IMR-90 (cell line): ENCODE measurements around the gene MRPL20. TPM values are rescaled to one million over a fixed set of nuclear protein-coding genes. Genes with fewer than 3 reads are reported as not detected.
A peak's percentile ranks its signal among the peaks of the same experiment; 100 is the strongest.

Experiments
- ATAC-seq: fragments of 200-7000 bp; cut with Tn5 transposase; 2 replicates; pipeline ENCODE4 v1.9.1; 2020; ENCODE audit warnings: low read depth, mild to moderate bottlenecking, moderate library complexity
- BruUV-seq: library from RNA; stranded (reverse); fragments of 400-500 nt; replicated peaks from 2 replicates; lab custom pipeline; 2021; lab: Mats Ljungman, UMichigan
- CTCF ChIA-PET: fragments of 300-600 bp; formaldehyde crosslinking; extraction: SDS; loops from one replicate; lab custom pipeline; 2021; ENCODE audit warnings: antibody characterized with exemption; lab: Yijun Ruan, JAX
- POLR2A ChIA-PET: fragments of 300-600 bp; sonication (Branson Sonifier 250); formaldehyde crosslinking; loops from one replicate; lab custom pipeline; 2022; ENCODE audit warnings: antibody characterized with exemption; ENCODE audit not compliant: unreplicated experiment; lab: Charles Lee
- DNase-seq: peaks from one replicate; pipeline ENCODE4 v3.0.0; 2013
- H2AFZ ChIP-seq: replicated peaks from 2 replicates; pipeline ENCODE3; 2013; ENCODE audit warnings: low read length, mild to moderate bottlenecking; ENCODE audit not compliant: poor library complexity
- H2AK5ac ChIP-seq: 2 replicates; pipeline ENCODE4 v1.6.1; 2013; ENCODE audit warnings: low read depth, low read length, inconsistent platforms
- H2AK9ac ChIP-seq: replicated peaks from 2 replicates; pipeline ENCODE3; 2013; ENCODE audit warnings: mild to moderate bottlenecking, low read depth, low read length, moderate library complexity; ENCODE audit not compliant: poor library complexity
- H2BK120ac ChIP-seq: 2 replicates; pipeline ENCODE4 v1.6.1; 2013; ENCODE audit warnings: low read depth, low read length, inconsistent platforms
- H2BK15ac ChIP-seq: 3 replicates; pipeline ENCODE4 v1.6.1; 2013; ENCODE audit warnings: low read depth, low read length, inconsistent platforms
- H2BK20ac ChIP-seq: 2 replicates; pipeline ENCODE4 v1.6.1; 2013; ENCODE audit warnings: low read depth, mild to moderate bottlenecking, inconsistent platforms, low read length, moderate library complexity
- H2BK5ac ChIP-seq: 2 replicates; pipeline ENCODE4 v1.6.1; 2013; ENCODE audit warnings: mild to moderate bottlenecking, low read depth, low read length, inconsistent platforms; ENCODE audit not compliant: poor library complexity, severe bottlenecking
- H3K14ac ChIP-seq: replicated peaks from 2 replicates; pipeline ENCODE4 v1.6.1; 2013; ENCODE audit warnings: low read depth, low read length, inconsistent platforms
- H3K18ac ChIP-seq: 2 replicates; pipeline ENCODE4 v1.6.1; 2013; ENCODE audit warnings: low read depth, low read length, control low read depth
- H3K23ac ChIP-seq: 2 replicates; pipeline ENCODE4 v1.6.1; 2013; ENCODE audit warnings: low read depth, low read length, inconsistent platforms
- H3K27ac ChIP-seq: 2 replicates; pipeline ENCODE4 v1.5.1; 2013; ENCODE audit warnings: mild to moderate bottlenecking, control low read depth, low read length; ENCODE audit not compliant: insufficient read depth
- H3K27me3 ChIP-seq: 2 replicates; pipeline ENCODE4 v1.6.1; 2013; ENCODE audit warnings: low read length; ENCODE audit not compliant: control insufficient read depth, insufficient read depth
- H3K36me3 ChIP-seq: 2 replicates; pipeline ENCODE4 v1.6.1; 2013; ENCODE audit warnings: low read length, mixed read lengths; ENCODE audit not compliant: control insufficient read depth, insufficient read depth
- H3K4ac ChIP-seq: 2 replicates; pipeline ENCODE4 v1.6.1; 2013; ENCODE audit warnings: low read depth, low read length, inconsistent platforms
- H3K4me1 ChIP-seq: 2 replicates; pipeline ENCODE4 v1.6.1; 2013; ENCODE audit warnings: low read length, mixed read lengths; ENCODE audit not compliant: control insufficient read depth, insufficient read depth
- H3K4me2 ChIP-seq: 2 replicates; pipeline ENCODE4 v1.6.1; 2013; ENCODE audit warnings: low read depth, mild to moderate bottlenecking, control low read depth, low read length, moderate library complexity
- H3K4me3 ChIP-seq: 2 replicates; pipeline ENCODE4 v1.5.1; 2013; ENCODE audit warnings: low read depth, mild to moderate bottlenecking, control low read depth, low read length, moderate library complexity; ENCODE audit not compliant: insufficient read depth
- H3K56ac ChIP-seq: 2 replicates; pipeline ENCODE4 v1.6.1; 2013; ENCODE audit warnings: low read length, inconsistent platforms; ENCODE audit not compliant: insufficient read depth; ENCODE audit errors: extremely low read depth
- H3K79me1 ChIP-seq, 2 experiments: 2 replicates each; pipeline ENCODE4 v1.6.1; 2013; ENCODE audit warnings: low read length in 2 of 2, inconsistent platforms in 1 of 2, low read depth in 1 of 2
- H3K9ac ChIP-seq: 2 replicates; pipeline ENCODE4 v1.6.1; 2013; ENCODE audit warnings: low read depth, low read length, control low read depth
- H3K9me1 ChIP-seq: 2 replicates; pipeline ENCODE4 v1.6.1; 2013; ENCODE audit warnings: low read length, inconsistent platforms; ENCODE audit not compliant: insufficient read depth
- H3K9me3 ChIP-seq: 2 replicates; pipeline ENCODE4 v1.6.1; 2013; ENCODE audit warnings: low read length; ENCODE audit not compliant: control insufficient read depth, insufficient read depth
- H4K20me1 ChIP-seq: 2 replicates; pipeline ENCODE4 v1.6.1; 2013; ENCODE audit warnings: low read length, inconsistent platforms; ENCODE audit not compliant: insufficient read depth
- H4K5ac ChIP-seq: 2 replicates; pipeline ENCODE4 v1.6.1; 2013; ENCODE audit warnings: mild to moderate bottlenecking, low read depth, low read length, control low read depth
- H4K8ac ChIP-seq, 2 experiments: 2 replicates each; pipeline ENCODE4 v1.6.1; 2013; ENCODE audit warnings: low read depth in 2 of 2, low read length in 2 of 2, control low read depth in 1 of 2, inconsistent platforms in 1 of 2
- H4K91ac ChIP-seq: 2 replicates; pipeline ENCODE4 v1.6.1; 2013; ENCODE audit warnings: low read depth, low read length, inconsistent platforms; ENCODE audit not compliant: insufficient read depth
- BHLHE40 ChIP-seq: fragments of 150-350 bp; IDR thresholded peaks from 2 replicates; pipeline ENCODE4 v1.6.1; 2016; ENCODE audit warnings: mild to moderate bottlenecking, low read depth, low read length
- CEBPB ChIP-seq: IDR thresholded peaks from 2 replicates; pipeline ENCODE4 v1.6.1; 2012; ENCODE audit warnings: low read depth, low read length, improper control_type of control experiment
- CHD1 ChIP-seq: IDR thresholded peaks from 2 replicates; pipeline ENCODE4 v1.6.1; 2012; ENCODE audit warnings: low read depth, low read length, improper control_type of control experiment
- ELK1 ChIP-seq: fragments of 150-350 bp; IDR thresholded peaks from 2 replicates; pipeline ENCODE4 v1.6.1; 2016; ENCODE audit warnings: low read depth, mild to moderate bottlenecking, low read length, moderate library complexity, borderline replicate concordance
- FOS ChIP-seq: fragments of 150-350 bp; IDR thresholded peaks from 2 replicates; pipeline ENCODE4 v1.6.1; 2016; ENCODE audit warnings: low read depth, low read length
- MAFK ChIP-seq: IDR thresholded peaks from 2 replicates; pipeline ENCODE4 v1.6.1; 2012; ENCODE audit warnings: low read depth, low read length, improper control_type of control experiment
- MAZ ChIP-seq: IDR thresholded peaks from 2 replicates; pipeline ENCODE4 v1.6.1; 2012; ENCODE audit warnings: low read depth, mild to moderate bottlenecking, low read length, improper control_type of control experiment, moderate library complexity, borderline replicate concordance
- MXI1 ChIP-seq: IDR thresholded peaks from 2 replicates; pipeline ENCODE4 v1.6.1; 2012; ENCODE audit warnings: low read depth, mild to moderate bottlenecking, low read length, moderate library complexity, borderline replicate concordance
- NFE2L2 ChIP-seq: fragments of 150-350 bp; IDR thresholded peaks from 2 replicates; pipeline ENCODE4 v1.6.1; 2016; ENCODE audit warnings: low read depth, mild to moderate bottlenecking, low read length
- POLR2A ChIP-seq: IDR thresholded peaks from 2 replicates; pipeline ENCODE4 v1.6.1; 2012; ENCODE audit warnings: mild to moderate bottlenecking, low read depth, low read length
- RAD21 ChIP-seq: IDR thresholded peaks from 2 replicates; pipeline ENCODE4 v1.6.1; 2012; ENCODE audit warnings: low read length, improper control_type of control experiment
- RCOR1 ChIP-seq: IDR thresholded peaks from 2 replicates; pipeline ENCODE4 v1.6.1; 2012; ENCODE audit warnings: mild to moderate bottlenecking, low read length, improper control_type of control experiment; ENCODE audit not compliant: insufficient replicate concordance
- RFX5 ChIP-seq: IDR thresholded peaks from 2 replicates; pipeline ENCODE4 v1.8.0; 2012; ENCODE audit warnings: low read depth, mild to moderate bottlenecking, low read length, moderate library complexity
- whole genome bisulfite sequencing, 2 experiments: methylation state at CpG; one replicate each; pipeline versions ENCODE4 v1.1.5 to v1.1.7; 2013; ENCODE audit warnings: missing lambda C conversion rate in 2 of 2; ENCODE audit not compliant: insufficient read length in 1 of 2; ENCODE audit errors: extremely low coverage in 2 of 2; 5-methylcytosine and 5-hydroxymethylcytosine counted together
- dilution Hi-C: fragments of 300-500 bp; cut with HindIII; formaldehyde crosslinking; loops from one replicate; pipeline ENCODE4 v1.14.3; 2018; ENCODE audit warnings: low sequenced_read_pairs; ENCODE audit not compliant: unreplicated experiment
- in situ Hi-C: fragments of 300-500 bp; cut with MboI; formaldehyde crosslinking; loops from 3 replicates; pipeline ENCODE4 v1.14.3; 2019; ENCODE audit warnings: low sequenced_read_pairs, inconsistent platforms, mixed read lengths
- intact Hi-C: fragments of 100-400 bp; cut with micrococcal nuclease; formaldehyde crosslinking; loops from 2 replicates; pipeline ENCODE4 v1.10.0; 2022
- polyA plus RNA-seq, 3 experiments: library from polyadenylated mRNA; depleted of rRNA; stranded (reverse); fragments of >200 nt; gene quantifications; 2 replicates each; pipeline ENCODE4 v1.2.3, GENCODE V29; 2012; ENCODE audit warnings: low replicate concordance in 1 of 3
- total RNA-seq: library from RNA; depleted of rRNA; stranded (reverse); fragments of >200 nt; gene quantifications from 2 replicates; pipeline ENCODE4 v1.2.3, GENCODE V29; 2012
- TF ChIP-seq, protein P1 (sequence below): conservative IDR thresholded peaks from 2 replicates; pipeline ENCODE4 v1.5.1; 2012; ENCODE audit warnings: mild to moderate bottlenecking, low read depth, low read length, improper control_type of control experiment

MRPL20 gene
- total and polyA plus RNA-seq, 2 of the 4 experiments (the other 2 are of a cell fraction): 141 to 157 TPM

GRCh38 chr1:1441002-1441888 lies 34.2 kb upstream of the MRPL20 start:
- H3K18ac ChIP-seq: no peak overlapping the region
- dilution Hi-C loops: no loop called here
- H2AK5ac ChIP-seq: peak overlapping the region; percentile 15; the same call in 1 of the 2 replicates
- H2AFZ ChIP-seq: peak overlapping the region; percentile 81
- BruUV-seq: no TSS peak
- no peak for DNase-seq
- 0 out of 4 replicates have a peak, but pooled peaks cover 0 to 2% of the 10 kb centered on the region in 2 experiments for H3K79me1 ChIP-seq
- no peaks in the 10 kb centered on the region for H3K9me3 ChIP-seq
- WGBS, 2 experiments: 40% methylated on average over 12 of the region's 29 CpGs; no CpG with 5 or more reads in 1 of the 2 experiments
- no peaks in the 10 kb centered on the region for H4K20me1 ChIP-seq
- H3K9ac ChIP-seq: no peak overlapping the region
- H3K9me1 ChIP-seq: 0 out of 2 replicates have a peak, but pooled peaks cover 2% of the 10 kb centered on the region
- no peaks in the 10 kb centered on the region for H3K4me1 ChIP-seq
- no peak overlapping the region for H2BK20ac ChIP-seq
- intact Hi-C loops: loop anchor here (5.0 kb wide), 1 partner anchor 34 kb away; the partner anchor contains the start of gene MRPL20
- no peak overlapping the region for H2BK120ac ChIP-seq
- no peak overlapping the region for H3K27ac ChIP-seq
- peaks cover 2% of the 10 kb centered on the region; the same call in 1 of the 2 replicates for H3K27me3 ChIP-seq
- H3K4ac ChIP-seq: no peak overlapping the region
- CTCF ChIA-PET: interaction anchor here (1.1 to 2.1 kb wide), 4 partner anchors 9 to 41 kb away, joined by 3 to 6 read pairs (median 5); partner anchors contain the start of gene ATAD3C
- no peak overlapping the region for H3K14ac ChIP-seq
- H2BK5ac ChIP-seq: no peak overlapping the region
- H4K91ac ChIP-seq: no peak overlapping the region
- H4K5ac ChIP-seq: no peak overlapping the region
- peak overlapping the region; percentile 21 for H2AK9ac ChIP-seq
- no peak overlapping the region for H3K4me2 ChIP-seq
- H4K8ac ChIP-seq: 0 out of 4 replicates have a peak overlapping the region, but pooled peaks of 1 of the 2 experiments have one; percentile 9
- POLR2A ChIA-PET: no interaction called here
- no peak overlapping the region for H3K56ac ChIP-seq
- no peak overlapping the region for H3K4me3 ChIP-seq
- H3K23ac ChIP-seq: no peak overlapping the region
- in situ Hi-C loops: no loop called here
- ATAC-seq: peak; percentile 96
- H3K36me3 ChIP-seq: no peaks in the 10 kb centered on the region
- no peak overlapping the region for H2BK15ac ChIP-seq
- no peak for TF ChIP-seq MAZ
- no peak for TF ChIP-seq RCOR1
- TF ChIP-seq, protein P1, sequence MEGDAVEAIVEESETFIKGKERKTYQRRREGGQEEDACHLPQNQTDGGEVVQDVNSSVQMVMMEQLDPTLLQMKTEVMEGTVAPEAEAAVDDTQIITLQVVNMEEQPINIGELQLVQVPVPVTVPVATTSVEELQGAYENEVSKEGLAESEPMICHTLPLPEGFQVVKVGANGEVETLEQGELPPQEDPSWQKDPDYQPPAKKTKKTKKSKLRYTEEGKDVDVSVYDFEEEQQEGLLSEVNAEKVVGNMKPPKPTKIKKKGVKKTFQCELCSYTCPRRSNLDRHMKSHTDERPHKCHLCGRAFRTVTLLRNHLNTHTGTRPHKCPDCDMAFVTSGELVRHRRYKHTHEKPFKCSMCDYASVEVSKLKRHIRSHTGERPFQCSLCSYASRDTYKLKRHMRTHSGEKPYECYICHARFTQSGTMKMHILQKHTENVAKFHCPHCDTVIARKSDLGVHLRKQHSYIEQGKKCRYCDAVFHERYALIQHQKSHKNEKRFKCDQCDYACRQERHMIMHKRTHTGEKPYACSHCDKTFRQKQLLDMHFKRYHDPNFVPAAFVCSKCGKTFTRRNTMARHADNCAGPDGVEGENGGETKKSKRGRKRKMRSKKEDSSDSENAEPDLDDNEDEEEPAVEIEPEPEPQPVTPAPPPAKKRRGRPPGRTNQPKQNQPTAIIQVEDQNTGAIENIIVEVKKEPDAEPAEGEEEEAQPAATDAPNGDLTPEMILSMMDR: peak; percentile 75
- no peak for TF ChIP-seq RFX5
- TF ChIP-seq CHD1: no peak
- no peak for TF ChIP-seq CEBPB
- no peak for TF ChIP-seq ELK1
- TF ChIP-seq BHLHE40: no peak
- TF ChIP-seq MXI1: peak; percentile 72; the same call in 1 of the 2 replicates
- no peak for TF ChIP-seq MAFK
- 0 out of 2 replicates have a peak, but pooled peaks have one; percentile 19 for TF ChIP-seq POLR2A
- TF ChIP-seq FOS: no peak
- TF ChIP-seq RAD21: peak; percentile 77
- TF ChIP-seq NFE2L2: no peak
